GM19239 (cell line): Measurements from ENCODE around the gene NDC1.
"Not testable (repeated sequence)": the region's sequence is repeated elsewhere in the genome, so short reads cannot be mapped to it uniquely, and the experiment has no call there.

ENCODE experiments used
- DNase-seq: peaks from one replicate; pipeline ENCODE4 v3.0.0; 2011; ENCODE audit warnings: low spot score; ENCODE audit not compliant: insufficient read length
- FAIRE-seq: peaks from 2 replicates; lab custom pipeline; 2011; peaks lifted over from hg19 to GRCh38; lab: Jason Lieb, UNC

NDC1 gene

DNA sequence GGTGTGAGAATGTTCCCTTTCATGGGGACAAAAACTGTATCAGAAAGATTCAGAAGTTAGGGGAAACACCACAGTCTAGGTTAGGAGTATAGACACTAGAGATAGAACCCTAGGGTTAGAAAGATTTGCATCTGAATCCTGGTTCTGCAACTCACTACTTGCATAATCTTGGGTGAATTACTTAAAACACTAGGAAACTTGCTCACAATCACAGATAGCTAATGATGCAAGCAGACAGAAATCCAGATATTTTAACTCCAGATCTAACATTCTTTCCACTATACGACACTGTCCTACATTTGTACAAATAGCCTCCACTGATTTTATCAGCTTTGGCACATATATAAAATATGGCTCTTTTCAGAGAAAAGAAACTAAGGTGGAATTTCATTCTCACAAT lies 68.3 kb downstream of the NDC1 start:
- FAIRE-seq (no peak), DNase-seq (no peak)

DNA sequence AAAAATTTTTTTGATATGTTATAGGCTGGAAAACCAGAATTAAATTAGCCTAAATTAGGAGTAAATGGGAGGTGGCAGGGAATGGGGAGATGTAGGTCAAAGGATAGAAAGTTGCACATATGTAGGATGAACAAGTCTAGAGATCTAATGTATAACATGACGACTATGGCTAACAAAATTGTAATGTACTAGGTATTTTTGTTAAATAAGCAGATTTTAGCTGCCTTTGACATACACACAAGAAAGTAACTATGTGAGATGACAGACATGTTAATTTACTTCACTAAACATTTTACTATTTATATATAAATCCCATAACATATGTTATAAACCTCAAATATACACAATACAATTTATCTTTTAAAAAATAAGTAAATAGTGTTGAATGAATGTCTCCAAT lies 68.9 kb downstream of the NDC1 start:
- DNase-seq (no peak), FAIRE-seq (no peak)

DNA sequence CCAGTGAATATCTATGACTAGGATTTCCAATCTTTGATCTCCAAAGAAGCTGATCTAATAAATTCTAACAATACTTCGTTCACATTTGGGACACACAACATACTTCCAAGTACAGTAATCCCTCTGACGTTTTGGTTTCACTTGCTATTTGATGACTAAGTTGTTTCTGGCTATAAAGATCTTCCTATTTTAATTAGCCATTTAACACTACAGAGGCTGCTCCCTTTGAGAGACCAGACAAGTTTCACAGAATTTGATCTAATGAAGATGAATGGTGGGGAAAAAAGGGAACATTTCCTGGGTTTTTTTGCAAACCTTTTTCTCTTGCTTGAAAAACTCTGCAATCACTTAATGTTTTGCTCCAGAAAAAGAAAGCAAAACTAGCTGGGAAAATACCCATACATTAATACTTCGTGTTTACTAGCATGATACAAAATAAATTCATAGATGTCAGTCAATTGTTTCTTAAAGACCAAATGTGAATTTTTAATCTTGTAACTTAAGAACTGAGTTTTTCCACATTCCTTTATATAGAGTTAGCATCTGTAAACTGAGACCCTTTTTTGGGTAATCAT lies 71.2 kb downstream of the NDC1 start:
- peak; percentile 65 for FAIRE-seq
- DNase-seq: no peak

DNA sequence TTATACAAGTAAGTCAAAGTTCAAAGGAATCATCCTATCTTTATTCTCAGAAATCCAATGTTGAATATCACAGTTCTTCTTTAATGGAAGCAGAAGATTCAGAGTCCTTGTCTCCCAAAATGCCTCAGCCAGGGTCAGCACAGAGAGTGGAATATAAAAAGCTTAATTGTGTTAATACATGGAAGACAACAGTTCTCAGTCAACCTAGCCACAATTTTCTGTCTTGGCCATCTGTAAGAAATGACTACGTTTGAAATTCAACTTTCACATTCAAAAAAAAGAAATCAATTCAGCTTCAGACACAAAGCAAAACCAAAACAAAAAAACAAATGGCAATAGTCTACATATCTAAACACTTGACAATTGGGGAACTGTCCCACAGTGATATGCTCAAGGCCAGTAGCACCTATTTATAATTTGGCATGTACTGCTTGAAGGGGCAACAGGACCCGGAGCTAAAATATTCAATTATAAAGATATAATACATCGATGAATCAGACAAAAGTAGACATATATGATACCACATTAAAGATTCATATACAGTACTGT lies 71.8 kb downstream of the NDC1 start:
- DNase-seq (no peak), FAIRE-seq (peak; percentile 61)

DNA sequence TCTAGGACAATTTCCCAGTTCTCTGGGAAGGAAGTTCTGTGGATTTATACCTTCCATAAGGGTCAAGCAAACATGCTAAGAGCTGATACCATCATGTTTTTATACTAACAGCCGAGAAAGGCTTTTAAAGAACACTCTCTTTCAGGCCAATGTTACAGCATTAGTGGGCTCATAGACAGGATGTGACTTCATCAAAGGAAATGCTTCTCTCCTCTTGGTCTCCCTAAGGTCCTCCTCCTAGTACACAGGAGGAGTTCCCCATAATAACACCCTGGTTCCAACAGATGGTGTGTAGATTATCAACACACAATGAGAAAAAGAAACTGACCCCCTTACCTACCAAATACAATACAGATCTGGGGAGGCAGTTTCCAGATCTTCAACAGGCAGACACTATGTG lies 72.4 kb downstream of the NDC1 start:
- no peak for FAIRE-seq

DNA sequence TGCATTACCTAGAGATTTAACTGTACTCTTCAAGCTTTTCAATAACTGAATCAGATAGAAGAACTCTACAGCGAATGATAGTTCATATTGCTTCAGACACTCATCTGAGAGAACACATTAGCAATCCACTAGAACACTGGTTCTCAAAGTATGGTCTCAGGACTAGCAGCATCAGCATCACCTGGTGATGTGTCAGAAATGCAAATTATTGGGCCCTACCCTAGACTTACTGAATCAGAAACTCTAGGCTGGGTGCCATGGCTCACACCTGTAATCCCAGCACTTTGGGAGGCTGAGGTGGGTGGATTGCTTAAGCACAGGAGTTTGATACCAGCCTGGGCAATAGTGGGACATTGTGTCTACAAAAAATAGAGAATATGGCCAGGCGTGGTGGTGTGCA lies 74.2 kb downstream of the NDC1 start:
- DNase-seq (no peak), FAIRE-seq (no peak)

More for the DNA sequence above, 72.4 kb downstream of the NDC1 start:
- DNase-seq: no peak

DNA sequence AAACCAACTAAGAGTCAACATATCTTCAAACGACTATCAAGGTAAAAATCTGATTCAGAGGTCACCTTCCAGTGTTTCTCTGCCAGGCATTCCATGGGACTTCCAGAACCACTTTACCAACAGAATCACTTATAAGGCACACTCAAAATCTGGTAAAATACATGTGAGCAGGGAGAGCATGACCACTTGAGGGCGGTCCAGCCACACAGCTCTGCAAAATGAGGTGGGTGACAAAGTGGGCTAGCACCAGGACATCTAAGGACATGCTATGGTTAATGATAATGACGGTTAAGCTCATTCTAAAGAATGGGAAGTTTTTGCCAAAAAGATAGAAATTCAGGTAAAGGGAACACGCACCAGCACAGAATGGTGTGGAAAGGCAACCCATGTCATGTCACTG lies 74.6 kb downstream of the NDC1 start:
- FAIRE-seq (no peak), DNase-seq (no peak)

DNA sequence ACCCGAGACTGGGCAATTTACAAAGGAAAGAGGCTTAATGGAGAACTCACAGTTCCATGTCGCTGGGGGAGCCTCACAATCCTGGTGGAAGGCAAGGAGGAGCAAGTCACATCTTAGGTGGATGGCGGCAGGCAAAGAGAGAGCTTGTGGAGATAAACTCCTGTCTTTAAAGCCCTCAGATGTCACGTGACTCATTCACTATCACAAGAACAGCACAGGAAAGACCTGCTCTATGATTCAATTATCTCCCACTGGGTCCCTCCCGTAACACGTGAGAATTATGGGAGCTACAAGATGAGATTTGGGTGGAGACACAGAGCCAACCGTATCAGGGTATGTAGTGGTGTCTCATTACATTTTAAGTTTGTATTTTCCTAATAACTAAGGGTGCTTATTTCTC lies 77.6 kb downstream of the NDC1 start:
- not testable (repeated sequence) for FAIRE-seq, DNase-seq

DNA sequence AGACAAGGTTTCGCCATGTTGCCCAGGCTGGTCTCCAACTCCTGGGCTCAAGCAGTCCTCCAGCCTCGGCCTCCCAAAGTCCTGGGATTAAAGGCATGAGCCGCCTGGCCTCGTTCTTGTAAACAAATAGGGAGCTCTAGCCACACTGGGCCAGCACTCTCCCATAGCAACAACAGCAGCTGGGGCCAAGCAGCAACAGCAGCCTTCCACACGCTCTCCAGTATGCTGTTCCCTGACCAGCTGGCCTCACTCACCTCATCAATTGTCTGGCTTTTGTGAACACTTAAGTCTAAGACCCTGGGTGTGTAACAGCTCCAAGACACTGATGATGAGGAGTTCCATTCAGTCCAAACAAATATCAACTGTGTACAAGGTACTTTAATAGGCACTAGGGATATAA lies 82.2 kb downstream of the NDC1 start:
- FAIRE-seq (no peak), DNase-seq (no peak)

DNA sequence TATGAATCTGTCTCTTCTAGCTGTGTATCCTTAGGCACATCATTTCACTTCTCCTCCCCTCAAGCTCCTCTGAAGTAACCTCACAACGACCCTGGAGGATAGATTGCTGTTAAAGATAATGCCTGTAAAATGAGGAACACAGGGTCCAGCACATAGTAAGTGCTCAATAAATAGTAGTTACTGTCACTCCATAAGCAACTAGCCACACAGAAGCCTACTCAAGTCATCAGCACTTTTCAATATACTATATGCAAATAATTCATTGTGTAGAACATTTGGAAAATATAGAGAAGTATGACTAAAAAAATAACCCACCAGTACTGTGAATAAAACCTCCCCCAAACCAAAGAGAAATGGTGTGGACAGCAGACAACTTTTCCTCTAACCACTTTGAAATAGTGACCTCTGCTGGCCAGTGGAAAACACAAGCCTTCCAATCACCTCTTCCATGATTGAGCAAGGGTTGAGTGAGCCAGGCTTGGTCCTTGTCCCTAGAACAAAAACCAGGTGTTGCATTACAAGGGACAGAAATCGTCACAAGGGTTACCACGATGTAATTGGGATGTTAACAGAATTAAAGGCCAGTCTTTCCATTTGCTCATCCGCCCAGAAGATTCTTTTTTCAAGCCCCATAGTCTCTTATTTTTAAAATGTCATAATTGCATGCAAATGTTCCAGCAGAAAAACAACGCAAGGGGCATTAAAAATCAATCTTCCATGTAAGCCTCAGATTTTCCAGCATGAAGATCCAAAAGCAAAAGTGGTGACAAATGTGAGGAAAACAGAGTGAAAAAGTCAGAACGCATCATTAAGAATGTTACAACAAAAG lies 83.4 kb downstream of the NDC1 start:
- DNase-seq (no peak), FAIRE-seq (peak; percentile 86)

DNA sequence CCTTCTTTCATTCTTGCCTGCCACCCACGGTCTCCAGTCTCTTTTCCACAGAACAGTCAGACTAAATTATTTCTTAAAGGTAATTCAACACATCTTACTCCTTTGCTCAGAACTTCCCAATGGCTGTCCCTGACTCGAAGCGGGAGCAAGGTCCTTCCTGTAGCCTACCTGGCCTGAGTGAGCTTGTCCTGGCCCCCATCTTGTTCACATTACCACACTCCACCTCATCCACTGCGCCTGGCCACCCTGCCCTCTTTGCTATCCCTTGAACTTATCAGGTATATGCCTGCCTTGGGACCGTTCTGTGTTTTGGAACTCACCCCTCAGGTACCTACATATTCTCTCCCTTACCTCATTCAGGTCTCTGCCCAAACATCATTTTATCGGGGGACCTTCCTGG lies 85.8 kb downstream of the NDC1 start:
- no peak for DNase-seq
- FAIRE-seq: no peak

DNA sequence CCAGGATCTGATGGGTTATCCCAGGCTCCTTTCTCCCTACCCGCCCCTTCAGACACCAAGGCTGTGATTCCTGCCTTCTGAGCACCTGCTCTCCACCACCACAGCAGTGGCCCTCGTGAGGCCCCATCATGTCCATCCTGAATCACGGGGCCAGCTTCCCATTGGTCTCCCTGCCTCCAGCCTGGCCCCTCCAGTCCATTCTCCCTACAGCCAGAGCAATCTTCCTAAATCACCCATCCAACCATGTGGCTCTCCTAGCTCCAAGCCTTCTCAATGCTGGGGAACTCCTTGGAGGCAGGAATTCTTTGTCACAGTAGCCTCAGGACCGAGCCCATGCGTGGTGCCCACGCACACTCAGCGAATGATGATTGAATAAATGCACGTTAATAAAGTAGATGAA lies 90.3 kb downstream of the NDC1 start:
- DNase-seq (no peak), FAIRE-seq (no peak)

DNA sequence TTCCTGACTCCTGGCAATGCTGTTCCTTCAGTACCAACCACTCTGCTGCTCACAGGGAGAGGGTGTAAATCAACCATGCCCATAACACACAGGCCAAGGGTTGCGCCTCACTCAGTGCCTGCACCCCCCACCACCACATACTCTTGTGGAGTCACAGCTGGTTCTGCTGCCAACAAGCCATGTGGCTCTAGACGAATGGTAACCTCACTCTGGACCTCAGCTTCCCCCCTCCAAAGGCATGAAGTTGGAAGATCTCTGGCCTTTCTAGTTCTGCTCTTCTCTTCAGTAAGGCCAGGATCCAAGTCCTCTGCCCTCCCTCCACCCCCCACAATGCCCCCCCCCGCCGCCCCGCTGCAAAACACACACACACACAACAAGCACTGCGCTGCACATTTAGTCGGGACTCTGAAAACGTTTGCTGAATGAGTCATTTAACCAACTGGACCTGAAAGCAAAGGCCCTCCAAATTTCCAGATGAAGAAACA lies 97.4 kb downstream of the NDC1 start:
- FAIRE-seq: no peak
- DNase-seq: no peak

DNA sequence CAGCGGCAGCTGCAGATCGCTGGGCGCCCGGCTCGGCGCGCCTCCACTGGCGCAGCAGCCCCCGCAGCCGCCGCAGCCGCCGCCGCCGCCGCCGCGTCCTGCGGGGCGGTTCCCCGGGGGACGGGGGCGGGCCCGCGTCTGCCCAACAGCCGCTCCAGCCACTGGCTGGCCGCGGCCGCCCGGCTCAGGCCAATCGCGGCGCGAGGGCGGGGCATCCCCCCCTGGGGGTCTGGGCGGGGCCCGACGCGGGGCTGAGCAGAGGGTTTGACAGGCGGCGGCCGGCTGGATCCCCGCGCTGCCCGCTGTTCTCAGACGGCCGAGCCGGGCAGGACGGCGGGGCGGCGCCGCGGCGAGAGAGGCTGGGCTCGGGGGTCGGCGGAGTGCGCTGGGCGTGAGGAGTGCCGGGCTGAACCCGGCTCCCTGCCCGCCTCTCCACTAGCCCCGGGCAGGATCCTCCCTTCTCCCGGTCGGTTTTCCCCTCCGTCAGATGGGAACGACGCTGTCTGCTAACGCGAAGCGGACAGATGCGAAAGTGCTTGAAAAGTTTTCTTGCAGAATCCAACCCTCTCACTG lies 98.9 kb downstream of the NDC1 start, which contains the start of gene GLIS1:
Gene GLIS1, minus strand, starts transcription at position 56 of the 573 bp plus-strand sequence. CDS start 1,100 bp downstream, outside the sequence.
- DNase-seq (peak; percentile 98), FAIRE-seq (no peak)

DNA sequence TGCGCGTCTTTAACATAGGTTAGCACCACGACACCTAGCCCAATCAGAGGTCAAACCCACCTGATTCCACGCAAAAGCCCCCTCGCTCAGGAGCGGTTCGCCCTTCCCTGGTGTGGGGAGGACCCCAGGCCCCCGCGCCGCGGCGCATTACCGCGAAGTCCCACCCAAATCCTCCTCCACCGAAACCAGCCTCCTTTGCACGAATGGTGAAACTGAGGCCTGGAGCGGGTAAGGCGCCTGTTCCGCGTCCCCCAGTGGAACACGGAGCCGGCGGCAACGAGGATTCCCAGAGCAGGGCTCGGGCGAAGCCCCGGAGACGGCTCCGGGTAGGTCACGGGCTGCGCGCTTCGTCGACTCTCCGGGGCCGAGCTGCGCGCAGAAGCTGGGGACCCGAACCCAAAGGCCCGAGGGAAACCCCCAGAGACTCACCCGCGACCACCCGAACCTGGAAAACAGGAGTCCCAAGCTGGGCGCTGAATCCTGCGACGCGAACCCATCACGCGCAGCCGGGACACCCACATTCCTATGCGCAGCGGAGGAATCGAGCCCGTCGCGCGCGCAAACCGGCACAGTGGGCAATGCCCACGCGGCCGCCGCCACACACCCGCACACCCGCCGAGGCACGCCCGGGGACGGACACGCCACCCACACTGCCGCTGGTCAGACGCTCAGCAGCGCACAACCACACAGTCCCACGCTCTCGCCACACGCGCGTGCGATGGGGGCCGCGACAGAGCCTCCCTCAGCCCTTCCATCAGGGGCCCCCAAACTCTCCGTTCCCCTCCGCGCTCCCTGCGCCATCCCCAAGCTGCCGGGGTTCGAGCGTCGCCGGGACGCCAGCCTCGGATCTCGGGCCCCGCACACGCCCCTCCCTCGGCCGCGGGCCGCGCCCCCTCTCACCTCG lies 99.6 kb downstream of the NDC1 start:
- FAIRE-seq (no peak), DNase-seq (no peak)

DNA sequence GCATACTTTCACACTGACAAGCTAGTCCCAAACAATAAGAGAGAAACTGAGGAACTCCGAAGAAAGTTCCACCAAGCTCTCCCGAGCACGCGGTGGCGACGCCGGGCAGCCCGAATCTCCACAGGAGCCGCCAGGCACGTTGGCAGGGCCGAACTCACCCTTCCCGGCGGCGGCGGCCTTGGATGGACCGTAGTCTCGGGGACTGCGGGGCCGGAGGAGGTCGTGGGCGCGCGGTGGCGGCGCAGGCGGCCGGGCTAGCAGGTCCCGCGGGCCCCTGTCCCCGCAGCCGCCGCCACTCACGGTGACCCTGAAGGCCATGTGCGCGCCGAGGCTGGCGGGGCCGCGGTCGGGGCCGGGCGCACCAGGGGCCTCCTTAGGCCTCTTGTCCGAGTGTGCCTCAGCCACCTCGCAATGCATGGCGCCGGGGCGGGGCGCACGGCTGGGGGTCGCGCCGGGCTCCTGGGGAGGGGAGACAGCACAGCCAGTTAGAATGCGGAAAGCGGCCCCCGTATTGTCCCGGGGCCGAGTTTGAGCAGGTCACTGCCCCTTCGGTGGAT lies 100.4 kb downstream of the NDC1 start:
- no peak for FAIRE-seq
- no peak for DNase-seq

DNA sequence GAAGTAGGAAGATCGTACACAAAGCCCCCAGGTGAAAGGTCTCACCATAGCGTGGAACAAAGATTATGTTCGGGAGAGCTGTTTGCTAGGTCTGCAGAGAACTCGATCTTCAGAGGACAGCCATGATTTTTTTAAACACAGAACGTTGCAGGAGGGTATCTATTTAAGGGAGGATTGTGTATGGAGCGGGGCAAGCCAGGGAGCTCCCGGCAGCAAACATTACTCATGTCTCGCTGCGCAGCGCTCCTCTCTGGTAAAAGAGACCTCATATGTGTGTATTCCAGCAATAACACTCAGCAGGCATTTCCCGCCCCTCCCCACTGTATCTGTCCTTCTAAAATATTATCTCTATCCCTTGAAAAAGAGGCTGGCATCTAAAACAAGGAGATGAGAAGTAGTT lies 101.8 kb downstream of the NDC1 start:
- FAIRE-seq (no peak), DNase-seq (no peak)

DNA sequence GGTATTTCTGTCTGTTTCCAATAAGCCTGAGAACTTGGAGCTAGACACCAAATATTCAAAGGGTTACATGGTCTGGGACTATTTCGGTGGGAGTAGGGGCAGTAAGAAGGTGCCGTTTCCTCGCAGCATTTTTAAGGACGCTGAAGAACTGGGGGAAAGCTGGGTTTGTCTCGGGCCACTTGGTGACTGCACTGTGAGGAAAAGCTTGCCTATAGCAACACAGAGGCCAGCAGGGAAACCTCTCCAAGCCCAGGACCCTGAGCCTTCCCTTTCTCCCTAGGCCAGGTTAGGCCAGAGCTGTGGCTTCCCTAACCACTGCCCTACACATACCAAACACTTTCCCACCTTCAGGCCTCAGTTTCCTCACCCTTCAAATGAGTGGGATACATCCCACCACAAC lies 102.4 kb downstream of the NDC1 start:
- FAIRE-seq (no peak), DNase-seq (no peak)

DNA sequence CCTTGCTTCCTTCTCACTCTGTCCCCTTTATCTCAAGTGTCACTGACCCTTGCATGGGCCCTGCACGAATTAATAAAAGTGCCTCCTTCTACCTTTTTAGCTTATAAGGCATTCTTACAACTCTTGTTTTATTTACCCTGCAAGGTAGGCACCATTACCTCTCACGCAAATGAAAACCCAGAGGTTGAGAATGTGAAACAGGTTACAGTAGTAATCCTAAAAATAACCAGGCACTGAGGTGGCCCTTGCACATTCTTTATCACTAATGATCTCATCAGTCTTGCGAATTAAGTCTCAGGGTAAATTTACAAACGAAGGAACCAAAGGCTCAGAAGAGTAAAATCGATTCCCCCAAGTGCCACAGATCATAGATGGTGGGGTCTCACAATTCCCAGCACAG lies 102.8 kb downstream of the NDC1 start:
- DNase-seq (no peak), FAIRE-seq (no peak)
